HFFc6 (cell line): ENCODE results near the gene SPATA2. TPM values are rescaled to one million over a fixed set of nuclear protein-coding genes. Genes with fewer than 3 reads are reported as not detected.

ENCODE experiments used
- DNase-seq: peaks from one replicate; pipeline ENCODE4 v3.0.0-alpha.2; 2018
- H3K27ac Mint-ChIP-seq: 2 replicates; pipeline ENCODE4 v1.8.0; 2020; ENCODE audit warnings: mild to moderate bottlenecking, mixed read lengths
- H3K27me3 Mint-ChIP-seq: 2 replicates; pipeline ENCODE4 v1.8.0; 2021; ENCODE audit warnings: mild to moderate bottlenecking, moderate library complexity, mixed read lengths; ENCODE audit not compliant: insufficient read depth
- H3K36me3 Mint-ChIP-seq: 2 replicates; pipeline ENCODE4 v1.8.0; 2021; ENCODE audit warnings: low read depth, mixed read lengths
- H3K4me1 Mint-ChIP-seq: 2 replicates; pipeline ENCODE4 v1.8.0; 2020; ENCODE audit warnings: low read depth, mixed read lengths
- H3K4me3 Mint-ChIP-seq: 2 replicates; pipeline ENCODE4 v1.8.0; 2020; ENCODE audit warnings: mild to moderate bottlenecking, moderate library complexity, mixed read lengths
- H3K9me3 Mint-ChIP-seq: 2 replicates; pipeline ENCODE4 v1.8.0; 2020; ENCODE audit warnings: mild to moderate bottlenecking, mixed read lengths
- total RNA-seq, 6 experiments: library from RNA; stranded (reverse); fragmentation: NEBNext Ultra II Directional; extraction: Animal tissue kit (Norgen Biotek cat#: 25700); gene quantifications; 2 replicates in 1 of 6; 3 replicates in 5 of 6; pipeline ENCODE4 v1.2.3, GENCODE V29; 2021
- TF ChIP-seq, protein P1 (sequence below): fragments of 200-600 bp; sonication (generic); IDR thresholded peaks from 2 replicates; pipeline ENCODE4 v1.5.0; 2021; ENCODE audit warnings: antibody characterized with exemption, mild to moderate bottlenecking

Gene SPATA2
- total RNA-seq, 6 experiments from 2014 or later = 6.9 to 8.0 (median 7.2) TPM

- Mint-ChIP-seq H3K4me1 (peaks cover 8% of the 10 kb centered on the region), H3K27ac (no peak overlapping the region), H3K4me3 (no peak overlapping the region), H3K27me3 (no peaks in the 10 kb centered on the region), H3K36me3 (no peaks in the 10 kb centered on the region; the same call in 1 of the 2 replicates), H3K9me3 (no peaks in the 10 kb centered on the region)
- no peak for DNase-seq
- TF ChIP-seq, protein P1, sequence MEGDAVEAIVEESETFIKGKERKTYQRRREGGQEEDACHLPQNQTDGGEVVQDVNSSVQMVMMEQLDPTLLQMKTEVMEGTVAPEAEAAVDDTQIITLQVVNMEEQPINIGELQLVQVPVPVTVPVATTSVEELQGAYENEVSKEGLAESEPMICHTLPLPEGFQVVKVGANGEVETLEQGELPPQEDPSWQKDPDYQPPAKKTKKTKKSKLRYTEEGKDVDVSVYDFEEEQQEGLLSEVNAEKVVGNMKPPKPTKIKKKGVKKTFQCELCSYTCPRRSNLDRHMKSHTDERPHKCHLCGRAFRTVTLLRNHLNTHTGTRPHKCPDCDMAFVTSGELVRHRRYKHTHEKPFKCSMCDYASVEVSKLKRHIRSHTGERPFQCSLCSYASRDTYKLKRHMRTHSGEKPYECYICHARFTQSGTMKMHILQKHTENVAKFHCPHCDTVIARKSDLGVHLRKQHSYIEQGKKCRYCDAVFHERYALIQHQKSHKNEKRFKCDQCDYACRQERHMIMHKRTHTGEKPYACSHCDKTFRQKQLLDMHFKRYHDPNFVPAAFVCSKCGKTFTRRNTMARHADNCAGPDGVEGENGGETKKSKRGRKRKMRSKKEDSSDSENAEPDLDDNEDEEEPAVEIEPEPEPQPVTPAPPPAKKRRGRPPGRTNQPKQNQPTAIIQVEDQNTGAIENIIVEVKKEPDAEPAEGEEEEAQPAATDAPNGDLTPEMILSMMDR = no peak
Observed at GRCh38 chr20:49874696-49875095, 40.6 kb downstream of the SPATA2 start.

DNA sequence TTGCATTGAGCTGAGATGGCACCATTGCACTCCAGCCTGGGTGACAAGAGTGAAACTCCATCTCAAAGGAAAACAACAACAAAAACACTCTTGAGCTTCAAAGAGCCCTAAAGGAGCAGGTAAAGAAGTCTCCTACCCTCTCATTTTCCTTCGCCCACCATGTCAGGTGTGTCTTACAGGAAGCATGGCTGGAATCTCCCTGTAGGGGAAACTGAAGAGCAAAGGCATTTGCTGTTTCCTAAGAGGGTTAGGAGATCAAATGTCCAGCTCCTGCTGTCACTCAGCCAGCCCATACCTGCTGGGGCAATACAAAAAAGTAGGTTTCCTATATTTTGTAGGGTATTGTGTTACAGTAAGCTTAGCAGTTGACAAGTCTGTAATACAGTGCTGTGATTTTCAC, 43.3 kb downstream of the SPATA2 start:
- H3K27me3 Mint-ChIP-seq = no peaks in the 10 kb centered on the region
- peaks cover 19% of the 10 kb centered on the region for H3K4me1 Mint-ChIP-seq
- no peak overlapping the region for H3K4me3 Mint-ChIP-seq
- no peaks in the 10 kb centered on the region for H3K9me3 Mint-ChIP-seq
- DNase-seq = no peak
- no peaks in the 10 kb centered on the region; the same call in 1 of the 2 replicates for H3K36me3 Mint-ChIP-seq
- TF ChIP-seq, protein P1 = no peak
- H3K27ac Mint-ChIP-seq = no peak overlapping the region

- TF ChIP-seq, protein P1 = no peak
- no peak overlapping the region for H3K4me3 Mint-ChIP-seq
- DNase-seq = no peak
- H3K4me1 Mint-ChIP-seq = peaks cover 25% of the 10 kb centered on the region
- H3K36me3 Mint-ChIP-seq = no peaks in the 10 kb centered on the region; the same call in 1 of the 2 replicates
- H3K27me3 Mint-ChIP-seq = no peaks in the 10 kb centered on the region
- no peaks in the 10 kb centered on the region for H3K9me3 Mint-ChIP-seq
- no peak overlapping the region for H3K27ac Mint-ChIP-seq
Observed at GRCh38 chr20:49871391-49871948, 43.9 kb downstream of the SPATA2 start.

DNA sequence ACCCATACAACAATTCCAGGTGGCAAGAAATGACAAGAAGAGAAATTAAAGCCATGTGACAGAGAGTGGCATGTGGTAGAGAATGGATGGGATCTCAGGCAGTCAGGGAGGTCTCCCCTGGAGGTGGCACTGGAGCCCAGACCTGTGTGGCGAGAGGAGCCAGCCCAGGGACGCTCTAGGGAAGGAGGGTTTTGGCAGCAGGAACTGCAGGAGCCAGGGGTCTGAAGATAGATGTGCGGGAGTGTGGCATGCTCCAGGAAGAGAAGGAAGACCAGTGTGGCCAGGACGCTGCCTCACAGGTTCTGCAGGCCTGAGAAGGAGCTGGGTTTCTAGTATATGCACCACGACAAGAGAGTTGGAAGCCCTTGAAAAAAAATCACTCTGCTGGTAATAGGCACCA, 45.1 kb downstream of the SPATA2 start:
- Mint-ChIP-seq H3K4me1 (peaks cover 37% of the 10 kb centered on the region), H3K9me3 (no peaks in the 10 kb centered on the region), H3K27me3 (no peaks in the 10 kb centered on the region), H3K4me3 (no peak overlapping the region), H3K36me3 (no peaks in the 10 kb centered on the region), H3K27ac (no peak overlapping the region)
- no peak for DNase-seq
- TF ChIP-seq, protein P1 = no peak

- Mint-ChIP-seq H3K4me1 (peaks cover 39% of the 10 kb centered on the region), H3K36me3 (no peaks in the 10 kb centered on the region), H3K4me3 (no peak overlapping the region), H3K27ac (no peak overlapping the region; the same call in 1 of the 2 replicates), H3K27me3 (no peaks in the 10 kb centered on the region), H3K9me3 (no peaks in the 10 kb centered on the region)
- TF ChIP-seq, protein P1 = no peak
- DNase-seq = no peak
Observed at GRCh38 chr20:49868964-49869363, 46.4 kb downstream of the SPATA2 start.
